GM19467 (cell line): ENCODE results near the gene RNF225.
"Not testable (repeated sequence)": the region's sequence is repeated elsewhere in the genome, so short reads cannot be mapped to it uniquely, and the experiment has no call there.

Experiments
- ATAC-seq: cut with Tn5 transposase; IDR thresholded peaks from one replicate; pipeline ENCODE4 v1.9.1; 2021; ENCODE audit warnings: mild to moderate bottlenecking, moderate library complexity; ENCODE audit not compliant: unreplicated experiment

The RNF225 gene

GRCh38 chr19:58386576-58387337, 8.7 kb upstream of the RNF225 start, which contains the start of gene RPS5:
TSS of gene RPS5 (plus strand) at chr19:58387269. CDS start at chr19:58388138, 869 bp downstream.
- peak; percentile 88 for ATAC-seq

- ATAC-seq = no peak
Measured at GRCh38 chr19:58387338-58388174, 7.9 kb upstream of the RNF225 start.

GRCh38 chr19:58388175-58388526, 7.3 kb upstream of the RNF225 start:
- no peak for ATAC-seq

DNA sequence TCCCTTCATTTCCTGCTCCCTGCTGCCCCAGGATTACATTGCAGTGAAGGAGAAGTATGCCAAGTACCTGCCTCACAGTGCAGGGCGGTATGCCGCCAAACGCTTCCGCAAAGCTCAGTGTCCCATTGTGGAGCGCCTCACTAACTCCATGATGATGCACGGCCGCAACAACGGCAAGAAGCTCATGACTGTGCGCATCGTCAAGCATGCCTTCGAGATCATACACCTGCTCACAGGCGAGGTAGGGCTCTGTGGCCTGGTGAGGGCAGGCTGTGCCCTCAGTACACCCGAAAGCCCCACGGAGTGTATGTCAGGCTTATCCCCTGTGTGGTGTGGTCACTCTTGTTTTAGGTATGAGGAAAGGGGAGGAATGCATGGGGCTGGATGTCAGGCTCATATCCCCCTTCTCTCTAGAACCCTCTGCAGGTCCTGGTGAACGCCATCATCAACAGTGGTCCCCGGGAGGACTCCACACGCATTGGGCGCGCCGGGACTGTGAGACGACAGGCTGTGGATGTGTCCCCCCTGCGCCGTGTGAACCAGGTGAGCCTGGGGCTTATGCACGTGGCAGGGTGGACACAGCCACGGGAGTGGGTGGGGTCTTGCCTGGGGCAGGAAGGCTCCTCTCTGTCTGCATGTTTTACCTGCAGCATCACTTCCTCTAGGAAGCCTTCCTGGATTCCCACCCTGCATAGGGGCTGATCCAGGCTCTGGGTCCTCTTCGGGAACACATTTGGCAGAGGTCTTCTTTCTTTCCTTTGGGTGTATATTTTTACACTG, 2.3 kb upstream of the RNF225 start:
- ATAC-seq = no peak

DNA sequence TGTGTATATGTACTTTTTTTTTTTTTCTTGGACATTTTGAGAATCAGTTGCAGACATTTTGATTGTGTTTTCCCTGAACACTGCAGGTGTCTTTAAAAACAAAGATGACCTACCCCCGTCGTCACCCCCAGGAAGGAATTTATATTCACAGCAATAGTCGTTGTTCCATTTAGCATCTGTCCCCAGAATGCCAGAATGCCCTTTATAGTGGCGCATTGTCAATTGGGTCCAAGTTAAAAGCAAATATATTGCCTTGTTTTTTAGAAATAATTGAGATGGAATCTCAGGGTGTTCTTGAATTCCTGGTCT, 1.8 kb upstream of the RNF225 start:
- no peak for ATAC-seq

- ATAC-seq = no peak
Measured at GRCh38 chr19:58394821-58395219, 636 bp upstream of the RNF225 start.

GRCh38 chr19:58395979-58396627, 647 bp downstream of the RNF225 start:
- ATAC-seq = no peak

DNA sequence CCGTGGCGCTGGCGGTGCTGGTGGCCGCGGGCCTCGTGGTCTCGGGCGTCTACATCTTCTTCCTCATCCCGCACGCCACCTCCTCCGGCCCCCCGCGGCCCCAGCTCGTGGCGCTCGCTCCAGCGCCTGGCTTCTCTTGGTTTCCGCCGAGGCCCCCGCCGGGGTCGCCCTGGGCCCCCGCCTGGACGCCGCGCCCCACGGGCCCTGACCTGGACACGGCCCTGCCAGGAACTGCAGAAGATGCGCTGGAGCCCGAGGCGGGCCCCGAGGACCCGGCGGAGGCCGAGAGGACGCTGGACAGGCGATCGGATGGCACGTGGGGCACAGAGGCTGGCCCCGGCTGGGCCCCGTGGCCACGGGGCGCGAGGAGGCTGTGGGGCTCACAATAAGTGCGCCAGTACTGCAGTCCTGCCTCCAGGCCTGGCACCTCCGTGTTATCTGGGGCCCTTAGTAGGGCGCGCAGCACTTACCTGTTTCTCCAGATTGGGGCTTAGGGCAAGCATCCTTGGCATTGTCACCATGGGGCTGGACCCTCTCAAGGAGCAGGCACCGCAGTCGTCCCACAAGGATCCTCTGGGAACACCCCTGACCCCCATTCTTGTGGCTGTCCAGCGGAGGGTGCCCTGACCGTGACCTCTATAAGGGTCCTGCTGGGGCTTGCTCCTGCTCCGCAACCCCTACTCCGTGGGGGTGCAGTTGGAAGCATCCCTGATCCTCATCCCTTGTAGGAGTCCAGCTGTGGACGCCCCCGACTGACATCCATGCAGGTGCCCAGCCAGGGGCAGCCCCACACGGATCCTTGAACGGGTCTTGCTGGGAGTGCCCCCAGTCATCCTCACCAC, 1.5 kb downstream of the RNF225 start:
- no peak for ATAC-seq

DNA sequence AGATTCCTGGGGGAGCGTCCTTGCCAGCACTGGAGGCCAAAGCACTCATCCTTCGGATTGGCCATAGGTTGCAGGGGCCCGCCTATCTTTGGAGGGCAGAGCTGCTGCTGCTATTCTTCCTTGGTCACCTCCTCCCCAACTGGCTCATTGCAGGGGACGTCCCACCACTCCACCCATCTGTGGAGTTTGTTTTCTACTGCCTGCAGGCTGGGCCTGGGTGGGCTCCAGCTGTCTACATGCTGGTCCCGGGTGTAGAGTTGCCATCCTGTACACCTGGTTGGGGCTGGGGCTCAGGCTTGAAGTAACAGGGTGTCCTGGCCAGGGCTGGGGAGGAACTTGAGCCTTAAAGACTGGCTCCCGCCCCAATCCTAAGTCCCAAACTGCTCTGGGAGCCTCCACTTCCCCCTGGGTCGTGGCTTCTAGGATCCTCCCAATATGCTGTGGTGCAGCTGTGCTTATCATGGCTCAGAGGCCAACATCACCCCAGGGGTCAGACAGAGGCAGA, 2.1 kb downstream of the RNF225 start:
- ATAC-seq = no peak

- no peak for ATAC-seq
Measured at GRCh38 chr19:58398087-58398486, 2.6 kb downstream of the RNF225 start.

DNA sequence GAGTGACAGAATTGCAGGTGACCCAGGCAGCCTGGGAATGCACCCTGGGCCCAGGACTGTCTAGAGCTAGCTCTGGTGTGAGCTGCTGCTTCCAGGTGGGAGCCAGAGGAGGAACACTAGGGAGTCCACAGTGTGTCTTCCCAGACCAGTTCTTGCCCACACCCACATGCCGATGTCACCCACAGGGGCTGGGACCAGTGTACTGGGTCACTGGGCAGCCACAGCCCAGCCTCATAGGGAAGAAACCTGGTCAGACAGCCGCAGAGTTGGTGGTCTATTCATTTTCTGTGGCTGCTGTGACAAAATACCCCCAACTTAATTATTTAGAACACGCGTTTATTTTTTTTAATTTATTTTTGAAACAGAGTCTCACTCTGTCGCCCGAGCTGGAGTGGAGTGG, 3.1 kb downstream of the RNF225 start:
- ATAC-seq = no peak

DNA sequence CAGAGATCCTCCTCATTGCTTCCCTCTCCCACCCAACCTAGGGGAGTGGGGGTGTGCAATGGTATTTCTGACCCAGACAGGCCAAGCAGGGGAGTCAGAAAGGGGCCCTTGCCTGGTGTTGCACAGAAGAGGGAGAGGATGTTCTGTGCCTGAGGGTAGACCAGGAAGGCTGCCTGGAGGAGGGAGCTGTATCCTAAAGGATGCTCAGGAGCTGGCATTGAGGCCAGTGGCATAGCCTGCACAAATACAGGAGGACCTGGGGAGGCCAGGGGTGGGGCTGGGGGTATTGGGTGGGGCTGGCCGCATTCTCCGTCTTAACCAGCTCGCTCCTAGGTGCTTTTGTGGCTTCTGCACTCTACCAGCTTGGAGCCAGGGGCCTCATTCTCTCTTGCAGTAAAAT, 4.4 kb downstream of the RNF225 start:
- no peak for ATAC-seq

DNA sequence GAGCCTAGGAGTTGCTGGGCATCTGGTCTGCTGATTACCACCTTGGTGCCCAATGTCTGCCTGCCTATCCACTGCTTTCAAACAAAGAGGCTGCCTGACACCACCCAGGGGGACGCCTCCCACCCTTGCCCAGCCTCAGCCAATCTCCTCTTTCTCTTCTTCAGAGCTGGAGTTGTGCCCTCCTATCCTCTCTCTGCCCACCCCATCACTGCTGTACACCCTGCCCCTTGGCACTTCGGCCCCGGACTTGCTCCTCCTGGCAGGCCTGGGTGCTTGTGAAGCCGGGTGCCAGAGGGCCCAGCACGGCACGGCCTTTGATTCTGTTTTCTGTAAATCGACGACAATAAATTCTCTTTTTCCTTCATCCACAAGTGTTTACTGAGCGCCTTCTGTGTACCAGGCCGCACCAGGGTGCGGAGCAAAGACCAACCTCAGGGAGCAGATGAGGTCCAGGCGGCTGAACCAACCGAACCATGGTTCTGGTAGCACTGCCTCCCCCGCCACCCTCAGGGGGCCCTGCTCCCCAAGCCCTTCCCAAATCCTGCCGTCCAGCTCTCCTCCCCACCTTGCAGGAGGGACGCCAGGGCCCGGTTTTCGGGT, 5.0 kb downstream of the RNF225 start:
- ATAC-seq = no peak

DNA sequence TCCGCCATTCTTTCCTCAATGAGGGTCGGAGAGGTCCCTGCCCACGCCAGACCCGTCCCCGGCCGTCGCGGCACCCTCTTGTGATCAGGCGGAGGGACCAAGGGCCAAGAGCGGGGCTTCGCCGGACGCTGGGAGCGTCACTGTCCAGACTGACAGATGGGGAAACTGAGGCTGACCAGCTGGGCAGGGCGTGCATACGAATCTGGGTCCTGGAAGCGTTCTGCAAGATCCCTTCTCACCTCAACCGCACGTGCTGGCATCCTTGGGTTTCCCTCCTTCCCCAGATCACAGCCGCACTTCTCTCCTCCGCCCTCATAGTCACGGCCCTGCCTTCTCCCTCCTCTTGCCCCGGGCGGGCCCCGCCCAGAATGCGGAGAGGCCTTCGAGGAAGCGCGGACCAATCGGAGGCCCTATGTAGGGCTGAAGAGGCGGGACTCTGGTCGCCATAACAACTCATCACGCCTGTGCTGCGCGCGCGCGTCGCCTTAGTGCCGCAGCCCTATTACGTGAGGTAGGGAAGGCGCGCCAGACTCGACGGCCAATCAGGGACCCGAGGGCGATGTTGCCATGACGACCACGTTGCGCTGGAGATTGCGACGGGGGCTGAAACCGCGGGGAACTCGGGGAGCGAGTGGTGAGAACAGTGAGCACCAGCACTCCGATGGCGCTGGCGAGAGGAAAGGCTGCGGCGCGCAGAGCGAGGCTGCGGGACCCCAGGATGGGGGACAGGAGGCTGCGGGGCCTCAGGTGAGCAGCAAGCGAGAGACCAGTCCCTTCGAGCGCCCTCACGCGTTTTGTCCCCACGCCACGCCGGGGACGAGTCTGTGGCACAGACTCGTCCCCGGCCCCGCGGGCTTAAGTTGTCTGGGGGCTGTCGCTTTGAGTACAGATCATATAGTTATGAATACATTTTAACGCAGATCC, 5.7 kb downstream of the RNF225 start:
- ATAC-seq = peak; percentile 98

DNA sequence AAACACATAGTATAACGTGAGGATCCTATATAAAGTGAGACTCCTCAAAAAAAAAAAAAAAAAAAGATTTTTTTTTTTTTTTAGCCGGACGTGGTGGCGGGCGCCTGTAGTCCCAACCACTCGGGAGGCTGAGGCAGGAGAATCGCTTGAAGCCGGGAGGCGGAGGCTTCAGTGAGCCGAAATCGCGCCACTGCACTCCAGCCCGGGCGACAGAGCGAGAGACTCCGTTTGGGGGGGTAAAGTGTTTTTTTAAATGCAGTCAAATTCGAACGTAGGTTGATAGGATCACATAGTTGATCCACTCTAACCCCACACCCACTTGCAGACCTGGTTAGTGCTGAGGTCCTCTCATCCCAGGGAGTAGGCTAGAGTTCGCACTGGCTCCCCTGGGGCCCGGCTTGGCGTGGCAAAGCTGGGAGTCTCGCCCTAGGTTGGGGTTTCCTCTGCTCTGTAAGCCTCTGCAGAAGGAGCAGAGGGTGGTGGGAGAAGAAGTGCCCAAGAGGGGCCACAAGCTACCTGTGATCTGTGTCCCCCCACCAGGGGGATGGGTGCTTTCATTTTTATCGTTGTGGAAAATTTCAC, 6.5 kb downstream of the RNF225 start:
- no peak for ATAC-seq

DNA sequence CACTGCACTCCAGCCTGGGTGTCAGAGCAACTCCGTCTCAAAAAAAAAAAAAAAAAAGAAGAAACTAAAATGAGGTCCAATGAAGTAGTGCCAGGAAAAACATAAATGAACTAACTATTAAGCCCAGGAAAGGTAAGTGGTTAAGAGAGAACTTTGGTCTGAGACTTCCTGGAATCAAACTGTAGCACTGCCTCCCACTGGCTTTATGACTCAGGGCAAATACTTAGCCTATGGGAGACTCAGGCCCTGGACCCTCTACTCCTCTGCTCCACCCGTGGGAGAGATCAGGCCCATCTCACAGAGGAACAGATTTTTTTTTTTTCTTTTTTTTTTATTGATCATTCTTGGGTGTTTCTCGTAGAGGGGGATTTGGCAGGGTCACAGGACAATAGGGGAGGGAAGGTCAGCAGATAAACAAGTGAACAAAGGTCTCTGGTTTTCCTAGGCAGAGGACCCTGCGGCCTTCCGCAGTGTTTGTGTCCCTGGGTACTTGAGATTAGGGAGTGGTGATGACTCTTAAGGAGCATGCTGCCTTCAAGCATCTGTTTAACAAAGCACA, 8.5 kb downstream of the RNF225 start:
- ATAC-seq = not testable (repeated sequence)

GRCh38 chr19:58406818-58407657, 11.6 kb downstream of the RNF225 start:
- ATAC-seq = no peak
